K562 (cell line): Measurements from ENCODE around the gene ARHGAP42. TPM values are rescaled to one million over a fixed set of nuclear protein-coding genes. Genes with fewer than 3 reads are reported as not detected.

Experiments
- ATAC-seq: fragments of 200-7000 bp; cut with Tn5 transposase; 3 replicates; pipeline ENCODE4 v1.9.1; 2020; ENCODE audit warnings: moderate library complexity
- BruUV-seq: library from RNA; stranded (reverse); fragments of 400-500 nt; replicated peaks from 2 replicates; lab custom pipeline; 2021; lab: Mats Ljungman, UMichigan
- CTCF ChIA-PET: fragments of 300-600 bp; formaldehyde crosslinking; extraction: SDS; loops from one replicate; lab custom pipeline; 2021; ENCODE audit warnings: low intra/inter-chr PET ratio; lab: Yijun Ruan, JAX
- POLR2A ChIA-PET: fragments of 300-600, 350-650 bp; sonication (Branson Sonifier 250); formaldehyde crosslinking; extraction: SDS; loops from one replicate; lab custom pipeline; 2021; ENCODE audit warnings: antibody characterized with exemption, inconsistent platforms; lab: Yijun Ruan, JAX
- DNase-seq, 4 experiments: peaks; one replicate each; pipeline versions ENCODE4 v3.0.0 to v3.0.0-alpha.2; 2011 to 2018; ENCODE audit warnings: low spot score in 3 of 4, mixed read lengths in 3 of 4; ENCODE audit errors: extremely low read depth in 1 of 4
- FAIRE-seq: peaks from 2 replicates; lab custom pipeline; 2011; peaks lifted over from hg19 to GRCh38; lab: Jason Lieb, UNC
- H2AFZ ChIP-seq: 2 replicates; pipeline ENCODE4 v1.6.0; 2011; ENCODE audit warnings: low read depth, low read length, control low read depth, inconsistent platforms
- H3K27ac ChIP-seq: fragments of 200-600 bp; 3 replicates; pipeline ENCODE4 v1.8.0; 2011; ENCODE audit warnings: low read depth, mild to moderate bottlenecking, control low read depth, inconsistent platforms, low read length, moderate library complexity, mixed read lengths; ENCODE audit errors: extremely low read depth
- H3K27me3 ChIP-seq, 2 experiments: fragments of 300-600 bp in 1 of 2; 2 replicates in 1 of 2; 3 replicates in 1 of 2; pipeline versions ENCODE4 v1.6.0 to v1.8.0; 2011; ENCODE audit warnings: inconsistent platforms in 2 of 2, low read length in 2 of 2, mild to moderate bottlenecking in 1 of 2, mixed read lengths in 1 of 2, moderate library complexity in 1 of 2; ENCODE audit not compliant: control insufficient read depth in 2 of 2, insufficient read depth in 2 of 2
- H3K36me3 ChIP-seq: fragments of 300-600 bp; 3 replicates; pipeline ENCODE4 v1.8.0; 2011; ENCODE audit warnings: mild to moderate bottlenecking, low read length, inconsistent platforms; ENCODE audit not compliant: control insufficient read depth, insufficient read depth
- H3K4me1 ChIP-seq, 2 experiments: fragments of 200-600 bp in 1 of 2; replicated peaks in 1 of 2; 2 replicates in 1 of 2; 3 replicates in 1 of 2; pipeline versions ENCODE4 v1.5.1 to v1.8.0; 2011; ENCODE audit warnings: inconsistent platforms in 2 of 2, low read length in 2 of 2, mild to moderate bottlenecking in 1 of 2, mixed read lengths in 1 of 2, moderate library complexity in 1 of 2; ENCODE audit not compliant: control insufficient read depth in 2 of 2, insufficient read depth in 2 of 2
- H3K4me2 ChIP-seq: 2 replicates; pipeline ENCODE4 v1.6.1; 2011; ENCODE audit warnings: low read length, control low read depth, inconsistent platforms, mixed read lengths; ENCODE audit not compliant: insufficient read depth
- H3K4me3 ChIP-seq: fragments of 200-600 bp; sonication (generic), shearing (Covaris generic); 2 replicates; pipeline ENCODE4 v1.5.1; 2016; ENCODE audit warnings: control low read depth, inconsistent platforms
- H3K79me2 ChIP-seq: fragments of 200-600 bp; 3 replicates; pipeline ENCODE4 v1.8.0; 2011; ENCODE audit warnings: low read length, inconsistent platforms; ENCODE audit not compliant: control insufficient read depth, insufficient read depth
- H3K9ac ChIP-seq, 2 experiments: 2 replicates each; pipeline versions ENCODE4 v1.6.0 to v1.6.1; 2011; ENCODE audit warnings: low read depth in 2 of 2, low read length in 2 of 2, control low read depth in 1 of 2, inconsistent platforms in 1 of 2, mild to moderate bottlenecking in 1 of 2, mixed read lengths in 1 of 2; ENCODE audit not compliant: insufficient read depth in 1 of 2
- H3K9me1 ChIP-seq: one replicate; pipeline ENCODE4 v1.6.0; 2011; ENCODE audit warnings: inconsistent platforms, mild to moderate bottlenecking, low read length, moderate library complexity; ENCODE audit not compliant: control insufficient read depth, insufficient read depth
- H3K9me3 ChIP-seq: replicated peaks from 2 replicates; pipeline ENCODE4 v1.5.1; 2011; ENCODE audit warnings: low read depth, low read length, inconsistent platforms; ENCODE audit not compliant: control insufficient read depth, insufficient read depth
- H4K20me1 ChIP-seq: replicated peaks from 2 replicates; pipeline ENCODE4 v1.6.1; 2011; ENCODE audit warnings: low read length, inconsistent platforms, mixed read lengths; ENCODE audit not compliant: control insufficient read depth, insufficient read depth
- EGR1 ChIP-seq: fragments of 450-650 bp; conservative IDR thresholded peaks from 2 replicates; pipeline ENCODE4 v1.6.1; 2017; ENCODE audit warnings: mild to moderate bottlenecking
- ETV1 ChIP-seq: fragments of 450-650 bp; conservative IDR thresholded peaks from 2 replicates; pipeline ENCODE4 v1.6.1; 2016; ENCODE audit warnings: missing genetic modification characterization, control low read depth, low read depth, missing compliant biosample characterization
- MEIS2 ChIP-seq: fragments of 450-650 bp; IDR thresholded peaks from 2 replicates; pipeline ENCODE4 v1.6.1; 2014; ENCODE audit warnings: mild to moderate bottlenecking; ENCODE audit not compliant: partially characterized antibody
- MTA3 ChIP-seq: fragments of 450-650 bp; formaldehyde crosslinking; IDR thresholded peaks from 2 replicates; pipeline ENCODE4 v1.6.1; 2017; ENCODE audit warnings: mild to moderate bottlenecking, borderline replicate concordance
- NR4A1 ChIP-seq, 2 experiments: fragments of 250-450 bp in 1 of 2; fragments of 450-650 bp in 1 of 2; sonication (Bioruptor Pico) in 1 of 2; IDR thresholded peaks; 2 replicates each; pipeline versions ENCODE4 v1.4.0 to v1.6.1; 2016 to 2020; ENCODE audit warnings: mild to moderate bottlenecking in 2 of 2, missing compliant biosample characterization in 1 of 2, missing genetic modification characterization in 1 of 2, moderate library complexity in 1 of 2
- NUFIP1 ChIP-seq: fragments of 450-650 bp; IDR thresholded peaks from 2 replicates; pipeline ENCODE4 v1.6.1; 2018; ENCODE audit not compliant: partially characterized antibody
- THRAP3 ChIP-seq: fragments of 450-650 bp; IDR thresholded peaks from 2 replicates; pipeline ENCODE4 v1.6.1; 2016; ENCODE audit warnings: mild to moderate bottlenecking, inconsistent platforms, borderline replicate concordance
- WHSC1 ChIP-seq: IDR thresholded peaks from one replicate; pipeline ENCODE4 v1.6.1; 2012; ENCODE audit warnings: low read length, control low read depth, inconsistent platforms
- YY1 ChIP-seq, 3 experiments: IDR thresholded peaks; 2 replicates each; pipeline ENCODE4 v1.6.1; 2011; ENCODE audit warnings: low read length in 2 of 3, mild to moderate bottlenecking in 2 of 3, moderate library complexity in 2 of 3, borderline replicate concordance in 1 of 3, control low read depth in 1 of 3, low read depth in 1 of 3; ENCODE audit not compliant: insufficient read depth in 3 of 3, insufficient replicate concordance in 2 of 3, control insufficient read depth in 1 of 3, insufficient read length in 1 of 3; ENCODE audit errors: extremely low read depth in 1 of 3
- ZBTB17 ChIP-seq: fragments of 450-650 bp; formaldehyde crosslinking; IDR thresholded peaks from 2 replicates; pipeline ENCODE4 v1.4.0; 2020; ENCODE audit warnings: mild to moderate bottlenecking
- ZNF79 ChIP-seq: fragments of 250-450 bp; sonication (Bioruptor Pico); IDR thresholded peaks from 2 replicates; pipeline ENCODE4 v1.4.0; 2020; ENCODE audit warnings: low read depth, mild to moderate bottlenecking, moderate library complexity
- WGBS: fragments of 100-300 bp; shearing (Covaris generic); methylation state at CpG from one replicate; pipeline ENCODE4 v1.1.6; 2016; ENCODE audit warnings: low coverage, mixed read lengths; ENCODE audit not compliant: insufficient coverage; ENCODE audit errors: missing lambda C conversion rate; 5-methylcytosine and 5-hydroxymethylcytosine counted together
- in situ Hi-C: fragments of 300-500 bp; cut with MboI; formaldehyde crosslinking; loops from 4 replicates; pipeline ENCODE4 v1.15.0; 2018; ENCODE audit warnings: inconsistent platforms, mixed read lengths
- intact Hi-C: fragments of 100-400 bp; cut with micrococcal nuclease; formaldehyde crosslinking; loops from 2 replicates; pipeline ENCODE4 v1.14.2; 2022
- polyA plus RNA-seq, 8 experiments: library from polyadenylated mRNA; depleted of rRNA in 4 of 8; stranded (reverse) in 5 of 8; unstranded in 3 of 8; fragments of >200 nt; fragmentation: Nextera tagmentation in 2 of 8; fragmentation: Illumina TruSeq in 1 of 8; extraction: Ambion mirVana in 2 of 8; extraction: Trizol in 1 of 8; gene quantifications; 2 replicates each; pipeline versions ENCODE4 v1.2.1 to v1.2.3, GENCODE V29; 2011 to 2014; ENCODE audit warnings: inconsistent platforms in 1 of 8, missing spikeins in 1 of 8
- total RNA-seq, 7 experiments: library from RNA; depleted of rRNA in 6 of 7; stranded (reverse); fragments of >200 nt in 6 of 7; fragmentation: Illumina TruSeq in 2 of 7; extraction: Trizol in 2 of 7; gene quantifications; 2 replicates each; pipeline versions ENCODE4 v1.2.1 to v1.2.3, GENCODE V29; 2011 to 2021; ENCODE audit warnings: low replicate concordance in 1 of 7
- TF ChIP-seq, protein P1 (sequence below): fragments of 250-450 bp; sonication (Bioruptor Pico); IDR thresholded peaks from 2 replicates; pipeline ENCODE4 v1.9.0; 2021; ENCODE audit warnings: mild to moderate bottlenecking
- TF ChIP-seq, protein P2 (sequence below): fragments of 450-650 bp; IDR thresholded peaks from 2 replicates; pipeline ENCODE4 v1.7.0; 2016; ENCODE audit warnings: borderline replicate concordance
- TF ChIP-seq, protein P3 (sequence below): fragments of 250-450 bp; sonication (Bioruptor Pico); IDR thresholded peaks from 2 replicates; pipeline ENCODE4 v1.8.0; 2021; ENCODE audit warnings: moderate library complexity, mild to moderate bottlenecking, inconsistent platforms

Gene ARHGAP42
- total and polyA plus RNA-seq, 9 of the 15 experiments (the other 6 are each of a cell fraction or from before 2014, with no cell fraction given), result 0.95 to 6.1 (median 2.4) TPM

DNA sequence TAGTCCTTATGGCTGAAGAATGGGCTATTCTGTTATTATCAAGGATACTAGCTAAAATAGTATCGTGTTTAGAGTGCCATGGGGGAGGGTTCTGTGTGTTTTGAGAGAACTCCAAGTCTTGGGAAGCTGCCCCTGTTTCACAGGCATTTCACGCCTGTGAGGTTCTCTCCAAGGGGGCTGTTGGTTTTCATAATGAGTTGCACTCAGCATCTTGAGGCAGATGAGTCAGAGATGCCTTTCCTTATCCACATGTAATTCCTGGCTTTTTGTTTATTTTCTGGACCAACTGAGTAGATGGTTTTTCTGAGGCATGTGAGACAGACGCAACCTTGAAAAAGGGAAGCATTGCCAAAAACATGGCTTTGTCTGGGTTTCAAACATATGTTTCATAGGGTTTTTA is 203.7 kb downstream of the ARHGAP42 start:
- no peaks in the 10 kb centered on the region for H3K9me3 ChIP-seq
- H3K4me3 ChIP-seq, result no peak overlapping the region
- H3K4me2 ChIP-seq, result no peak overlapping the region
- DNase-seq (no peak), ATAC-seq (no peak), FAIRE-seq (no peak)
- no peaks in the 10 kb centered on the region for H3K27me3 ChIP-seq
- H3K36me3 ChIP-seq, result no peaks in the 10 kb centered on the region
- intact Hi-C loops, result no loop called here
- BruUV-seq, result no TSS peak
- ChIA-PET POLR2A (no interaction called here), CTCF (no interaction called here)
- no peaks in the 10 kb centered on the region for H3K4me1 ChIP-seq
- in situ Hi-C loops, result no loop called here
- H3K9me1 ChIP-seq, result no peaks in the 10 kb centered on the region
- H3K79me2 ChIP-seq, result no peaks in the 10 kb centered on the region
- H3K27ac ChIP-seq, result no peak overlapping the region
- no peak overlapping the region for H2AFZ ChIP-seq
- WGBS, result 27% methylated on average over 3 of the region's 3 CpGs
- H3K9ac ChIP-seq, result no peak overlapping the region
- no peaks in the 10 kb centered on the region for H4K20me1 ChIP-seq
- no peak for TF ChIP-seq WHSC1
- TF ChIP-seq, protein P1, sequence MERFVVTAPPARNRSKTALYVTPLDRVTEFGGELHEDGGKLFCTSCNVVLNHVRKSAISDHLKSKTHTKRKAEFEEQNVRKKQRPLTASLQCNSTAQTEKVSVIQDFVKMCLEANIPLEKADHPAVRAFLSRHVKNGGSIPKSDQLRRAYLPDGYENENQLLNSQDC, result no peak
- TF ChIP-seq THRAP3, result no peak
- TF ChIP-seq NR4A1 (CRISPR knock-in tag; IDR thresholded peaks at IDR 0.05), result no peak
- no peak for TF ChIP-seq NR4A1 (tag; IDR thresholded peaks at IDR 0.05)
- TF ChIP-seq ZNF79 (CRISPR knock-in tag), result no peak
- TF ChIP-seq MEIS2, result no peak

DNA sequence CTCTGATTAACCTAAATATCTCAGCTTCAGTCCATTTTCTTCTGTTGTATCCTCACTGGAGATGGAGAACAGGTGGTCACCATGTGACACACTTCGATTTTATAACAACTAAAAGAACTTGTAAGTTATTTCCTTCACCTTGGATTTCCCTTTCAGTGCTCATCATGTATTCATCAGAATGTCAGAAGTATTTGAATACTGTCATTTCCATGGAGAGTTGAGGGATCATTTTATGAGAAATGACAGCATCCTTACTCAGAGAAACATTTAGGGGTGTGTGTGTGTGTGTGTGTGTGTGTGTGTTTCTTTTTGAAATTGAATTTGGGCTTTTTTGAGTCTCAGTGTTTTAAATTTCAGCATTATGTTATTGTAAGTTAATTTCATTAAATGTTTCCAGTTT is 205.8 kb downstream of the ARHGAP42 start:
- WGBS, result 10% methylated on average over 1 of the region's 1 CpG
- DNase-seq, result no peak
- ATAC-seq, result no peak
- H3K27me3 ChIP-seq, result no peaks in the 10 kb centered on the region
- in situ Hi-C loops, result no loop called here
- no peaks in the 10 kb centered on the region for H3K9me3 ChIP-seq
- no peak overlapping the region for H3K4me2 ChIP-seq
- no peak overlapping the region for H3K9ac ChIP-seq
- no peaks in the 10 kb centered on the region for H3K36me3 ChIP-seq
- no peaks in the 10 kb centered on the region for H3K9me1 ChIP-seq
- no TSS peak for BruUV-seq
- ChIA-PET POLR2A (no interaction called here), CTCF (no interaction called here)
- no peak overlapping the region for H2AFZ ChIP-seq
- H4K20me1 ChIP-seq, result no peaks in the 10 kb centered on the region
- intact Hi-C loops, result no loop called here
- FAIRE-seq, result no peak
- H3K4me1 ChIP-seq, result no peaks in the 10 kb centered on the region
- no peak overlapping the region for H3K4me3 ChIP-seq
- no peak overlapping the region for H3K27ac ChIP-seq
- H3K79me2 ChIP-seq, result no peaks in the 10 kb centered on the region
- TF ChIP-seq EGR1 (no peak), ZBTB17 (no peak), YY1 (IDR thresholded peaks at IDR 0.05; ENCODE audit: borderline replicate concordance in 1 of 3, control insufficient read depth in 1 of 3, extremely low read depth in 1 of 3, insufficient read depth in 3 of 3, insufficient read length in 1 of 3, insufficient replicate concordance in 2 of 3, low read depth in 1 of 3, low read length in 2 of 3) (no peak), NUFIP1 (no peak), MTA3 (no peak), ETV1 (tag) (no peak)
- TF ChIP-seq, protein P2, sequence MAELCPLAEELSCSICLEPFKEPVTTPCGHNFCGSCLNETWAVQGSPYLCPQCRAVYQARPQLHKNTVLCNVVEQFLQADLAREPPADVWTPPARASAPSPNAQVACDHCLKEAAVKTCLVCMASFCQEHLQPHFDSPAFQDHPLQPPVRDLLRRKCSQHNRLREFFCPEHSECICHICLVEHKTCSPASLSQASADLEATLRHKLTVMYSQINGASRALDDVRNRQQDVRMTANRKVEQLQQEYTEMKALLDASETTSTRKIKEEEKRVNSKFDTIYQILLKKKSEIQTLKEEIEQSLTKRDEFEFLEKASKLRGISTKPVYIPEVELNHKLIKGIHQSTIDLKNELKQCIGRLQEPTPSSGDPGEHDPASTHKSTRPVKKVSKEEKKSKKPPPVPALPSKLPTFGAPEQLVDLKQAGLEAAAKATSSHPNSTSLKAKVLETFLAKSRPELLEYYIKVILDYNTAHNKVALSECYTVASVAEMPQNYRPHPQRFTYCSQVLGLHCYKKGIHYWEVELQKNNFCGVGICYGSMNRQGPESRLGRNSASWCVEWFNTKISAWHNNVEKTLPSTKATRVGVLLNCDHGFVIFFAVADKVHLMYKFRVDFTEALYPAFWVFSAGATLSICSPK, result no peak
- TF ChIP-seq, protein P3, sequence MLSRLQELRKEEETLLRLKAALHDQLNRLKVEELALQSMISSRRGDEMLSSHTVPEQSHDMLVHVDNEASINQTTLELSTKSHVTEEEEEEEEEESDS (CRISPR knock-in tag), result no peak
